HTR-8/SVneo (cell line): Measurements from ENCODE around the gene CNPY1.

ENCODE experiments used
- DNase-seq: peaks from one replicate; pipeline ENCODE4 v3.0.0; 2011; ENCODE audit warnings: low spot score, mixed read lengths; ENCODE audit not compliant: insufficient read length
- FAIRE-seq: peaks from 2 replicates; lab custom pipeline; 2011; peaks lifted over from hg19 to GRCh38; lab: Jason Lieb, UNC

CNPY1 gene

DNA sequence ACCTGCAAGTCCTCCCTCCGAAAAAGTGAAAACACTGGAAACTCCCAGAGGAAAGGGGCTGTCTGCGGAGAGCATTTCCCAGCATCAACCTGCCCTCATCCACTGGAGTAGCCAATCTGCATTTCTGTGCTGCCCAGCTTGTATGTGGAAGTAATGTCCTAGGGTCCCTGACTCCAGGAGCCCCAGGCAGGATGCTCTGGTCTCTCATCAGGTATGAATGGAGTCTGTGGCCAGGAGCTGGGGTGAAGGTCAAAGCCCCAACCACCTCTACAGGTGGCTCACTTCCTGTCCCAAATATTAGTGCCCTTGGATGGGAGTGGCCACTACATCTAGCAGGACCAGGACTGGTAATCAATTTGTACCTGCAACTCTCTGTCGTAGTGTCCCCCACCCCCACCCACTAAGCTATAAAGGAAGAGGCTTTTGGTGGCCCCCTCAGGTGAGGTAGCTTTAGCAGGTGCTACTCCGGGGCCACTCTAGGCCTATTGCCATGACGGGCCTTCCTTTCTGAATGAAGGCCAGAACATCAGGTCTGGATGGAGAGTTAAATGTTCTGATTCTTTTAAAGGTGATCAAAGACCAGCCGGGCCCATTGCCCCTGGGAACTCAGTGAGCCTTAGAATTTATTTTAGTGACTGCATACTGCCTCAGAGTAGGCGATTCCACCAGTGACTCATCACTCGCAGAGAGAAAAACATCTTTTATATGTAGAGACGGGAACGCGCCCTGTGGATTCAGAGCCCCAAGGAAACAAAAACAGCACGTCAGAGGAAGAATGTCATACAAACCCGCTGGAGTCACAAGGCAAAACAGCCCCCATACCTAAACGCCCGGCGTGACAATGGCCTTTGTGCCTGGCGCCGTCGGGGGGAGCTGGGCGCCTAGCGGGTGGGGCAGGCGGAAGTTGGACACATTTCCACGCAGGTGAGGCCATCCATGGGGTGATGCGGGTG is 75.4 kb downstream of the CNPY1 start:
- DNase-seq (no peak), FAIRE-seq (no peak)

DNA sequence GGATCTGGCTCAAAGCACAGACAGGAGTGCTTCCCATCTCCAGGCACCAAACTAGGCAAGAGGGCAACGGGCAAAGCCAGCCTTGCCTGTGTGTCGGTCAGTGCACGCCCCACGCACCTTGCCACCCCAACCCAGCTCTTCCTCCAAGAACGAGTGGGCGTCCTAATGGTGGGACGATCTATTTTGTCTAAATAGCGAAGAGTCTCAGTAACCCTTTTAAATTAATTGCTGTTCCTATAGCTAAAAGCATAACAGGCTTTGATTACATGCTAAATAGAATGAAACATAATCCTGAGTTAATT is 76.2 kb downstream of the CNPY1 start:
- FAIRE-seq (no peak), DNase-seq (no peak)

DNA sequence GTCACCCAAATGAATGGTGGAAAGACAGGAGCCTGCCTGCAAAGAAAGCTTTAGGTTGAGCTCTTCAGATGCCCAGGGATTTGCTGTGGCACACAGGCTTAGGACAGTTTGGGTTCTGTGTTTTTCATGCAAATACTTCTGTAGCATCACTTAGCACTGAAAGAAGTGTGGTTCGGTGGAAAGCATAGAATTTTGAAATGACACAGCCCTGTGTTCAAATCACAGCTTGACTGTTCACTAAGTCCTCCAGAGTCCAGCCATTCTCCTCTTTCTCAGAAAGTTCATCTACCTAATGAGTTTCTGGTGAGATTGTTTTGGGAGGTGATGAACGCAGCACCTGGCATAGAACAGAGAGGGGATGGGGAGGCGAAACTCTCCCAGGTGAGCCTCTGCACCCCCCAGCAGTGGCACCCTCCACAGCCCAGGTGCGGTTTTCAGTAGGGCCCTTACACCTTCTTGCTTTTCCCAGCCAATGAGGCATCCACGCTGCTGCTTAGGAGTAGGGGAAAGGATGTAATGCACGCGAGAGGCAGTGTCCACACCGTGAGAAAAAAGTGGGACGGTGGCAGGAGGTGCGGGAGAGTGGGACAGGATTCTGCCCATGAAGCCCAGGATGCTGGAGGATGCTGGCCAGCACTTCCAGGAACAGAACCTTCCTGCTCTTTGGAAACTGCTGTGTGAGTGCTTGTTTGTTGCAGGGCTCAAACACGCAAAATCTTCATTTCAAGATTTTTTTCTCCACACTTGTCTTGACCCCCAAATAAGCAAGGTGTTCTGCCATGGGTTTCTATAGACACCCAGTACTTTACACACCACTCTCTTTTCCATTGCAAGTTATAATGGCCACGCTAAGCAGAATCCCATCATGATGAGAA is 76.8 kb downstream of the CNPY1 start:
- no peak for DNase-seq
- no peak for FAIRE-seq

DNA sequence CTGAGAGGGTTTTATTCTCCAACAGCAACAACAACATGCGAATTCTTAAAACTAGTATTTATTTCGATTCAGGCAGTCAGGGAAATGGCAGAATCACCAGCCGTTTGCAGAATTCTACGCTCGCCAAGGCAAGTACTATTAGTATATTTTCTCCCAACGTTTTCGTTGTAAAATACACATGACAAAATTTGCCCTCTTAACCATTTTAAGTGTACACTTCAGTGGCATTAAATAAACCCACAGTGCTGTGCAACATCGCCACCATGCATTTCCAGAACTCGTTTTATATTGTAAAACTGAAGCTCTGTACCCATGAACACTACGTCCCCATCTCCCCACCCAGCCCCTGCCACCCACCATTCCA is 77.6 kb downstream of the CNPY1 start:
- FAIRE-seq: no peak
- DNase-seq: no peak

DNA sequence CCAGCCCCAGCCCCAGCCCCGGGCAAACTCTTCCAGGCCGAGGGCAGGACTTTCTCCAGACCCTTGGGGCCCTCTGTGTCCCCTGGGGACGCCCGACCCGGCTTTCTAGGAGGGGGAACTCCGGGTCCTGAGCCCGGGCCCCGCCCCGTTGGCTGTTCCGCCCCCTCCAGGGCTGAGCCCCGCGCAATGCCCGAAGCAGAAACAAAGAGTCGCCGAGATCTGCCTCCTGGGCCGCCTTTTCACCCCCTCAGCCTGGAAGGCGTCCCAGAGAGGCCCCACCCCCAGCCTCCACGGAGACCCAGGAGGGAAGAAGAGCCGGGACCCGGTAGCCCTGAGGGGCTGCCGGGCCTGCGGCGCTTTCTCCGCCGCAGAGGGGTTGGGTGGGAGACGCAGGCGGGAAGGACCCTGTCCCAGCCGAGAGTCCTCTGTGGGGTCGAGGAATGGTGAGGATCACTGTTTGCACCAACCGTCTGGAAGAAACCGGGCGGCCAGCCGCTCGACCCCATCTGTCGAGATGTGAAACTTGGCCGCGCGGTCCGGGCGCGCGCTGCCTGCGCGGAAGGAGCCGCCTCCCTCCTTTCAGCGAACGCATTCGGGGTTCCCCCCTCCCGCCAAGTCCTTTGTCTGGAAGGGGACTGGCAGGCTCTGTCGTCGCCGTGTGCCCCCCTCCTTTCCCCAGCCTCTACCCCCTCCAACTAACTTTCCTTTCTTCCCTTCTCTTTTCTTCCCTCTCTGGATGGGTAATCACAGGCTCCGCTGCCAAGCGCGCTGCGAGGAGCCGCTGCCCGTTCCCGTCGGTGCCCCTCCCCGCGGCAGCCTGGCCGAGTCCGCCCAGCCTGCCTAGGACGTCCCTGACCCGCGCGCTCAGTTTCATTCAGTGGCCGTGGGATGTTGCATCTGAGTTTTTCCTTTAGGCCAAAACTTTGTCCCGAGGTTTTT is 78.2 kb downstream of the CNPY1 start:
- DNase-seq: no peak

DNA sequence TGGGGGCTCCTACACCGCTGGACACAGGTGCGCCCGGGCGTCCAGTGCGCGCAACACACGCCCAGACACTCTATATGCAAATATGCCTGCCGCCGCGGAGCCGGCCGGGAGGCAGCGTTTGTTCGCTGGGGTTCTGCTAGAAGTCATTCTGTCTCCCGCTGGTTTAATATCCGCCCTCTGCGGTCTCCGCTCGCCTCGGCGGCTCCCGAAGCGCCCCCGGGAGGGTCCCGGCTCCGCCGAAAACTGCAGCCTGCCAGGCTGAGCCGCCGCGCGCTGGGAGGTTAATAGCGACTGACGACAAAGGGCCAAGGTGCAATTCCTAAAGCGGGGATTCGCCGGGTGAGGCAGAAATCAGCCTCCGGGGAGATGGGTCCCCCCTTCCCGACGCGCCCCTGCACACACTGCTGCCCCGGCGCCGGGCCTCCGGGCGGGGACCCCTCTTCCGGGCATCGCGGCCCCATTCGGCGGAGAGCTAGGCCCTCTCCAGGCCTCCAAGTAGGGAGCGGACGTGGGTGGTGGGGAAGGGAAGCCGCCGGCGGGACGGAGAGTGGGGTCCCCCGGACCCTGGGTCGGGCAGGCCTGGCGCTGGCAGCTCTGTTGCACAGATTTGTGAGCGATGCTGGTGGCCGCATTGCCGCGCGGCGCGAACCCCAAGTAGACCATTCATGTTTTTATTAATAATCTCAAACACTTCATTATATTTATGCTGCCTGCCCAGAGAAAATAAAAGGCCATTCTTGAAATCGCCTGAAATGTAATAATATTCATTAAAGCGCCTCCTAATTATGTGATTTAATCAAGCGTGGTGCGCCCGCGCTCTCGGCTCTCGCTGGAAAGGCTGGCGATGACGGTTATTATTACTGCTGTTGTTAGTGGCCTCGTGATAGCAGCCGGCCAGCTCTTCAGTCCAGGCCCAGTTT is 79.3 kb downstream of the CNPY1 start:
- DNase-seq (no peak), FAIRE-seq (no peak)

More for the DNA sequence above, 78.2 kb downstream of the CNPY1 start:
- no peak for FAIRE-seq

DNA sequence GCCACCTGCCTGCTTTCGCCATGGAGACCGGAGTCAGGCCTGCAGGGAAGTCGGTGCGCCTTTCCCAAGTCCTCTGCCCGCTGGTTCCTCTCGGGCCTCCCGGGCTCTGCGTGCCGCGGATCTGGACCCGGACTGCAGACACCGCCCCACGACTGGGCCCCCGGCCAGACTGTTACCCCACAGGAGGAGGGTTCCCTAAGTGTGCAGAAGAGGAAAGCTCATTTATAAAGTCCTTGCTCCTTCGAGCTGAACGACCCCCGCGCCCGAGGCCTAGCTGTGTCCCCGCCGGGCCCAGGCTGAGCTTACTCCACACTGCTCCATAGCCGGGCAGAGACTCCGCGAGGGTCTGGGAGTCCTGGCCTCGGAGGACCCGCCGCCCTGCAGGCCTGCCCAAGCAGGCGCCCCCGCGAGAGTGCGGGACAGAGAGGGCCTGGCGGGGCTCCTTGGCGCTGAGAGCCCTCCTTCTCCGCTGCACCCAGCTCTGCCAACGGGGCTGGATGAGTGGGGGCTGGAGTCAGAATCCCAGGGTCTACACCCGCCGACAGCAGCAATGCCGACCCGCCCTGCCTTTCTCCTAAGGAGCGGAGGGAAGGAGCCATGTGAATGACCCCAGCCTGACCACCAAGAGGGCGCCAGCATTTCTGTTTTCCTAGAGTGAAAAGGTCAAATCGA is 80.1 kb downstream of the CNPY1 start:
- DNase-seq (no peak), FAIRE-seq (no peak)

DNA sequence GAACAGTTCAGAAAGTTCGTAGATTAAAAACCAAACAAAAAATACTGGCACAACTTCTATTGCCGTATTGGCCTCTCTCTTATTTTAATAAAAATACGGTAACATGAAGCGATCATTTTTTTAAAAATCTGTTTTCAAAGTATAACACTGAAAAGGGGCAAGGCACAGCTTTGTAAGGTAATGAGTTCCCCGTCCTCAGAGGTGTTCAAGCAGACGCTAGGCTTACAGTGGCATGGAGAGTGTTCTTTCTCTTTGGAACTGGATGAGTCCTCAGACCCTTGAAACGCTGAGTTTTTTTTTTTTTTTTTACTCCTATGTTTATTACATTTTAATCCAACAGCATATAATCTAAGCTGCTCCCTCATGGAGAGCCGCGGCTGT is 80.6 kb downstream of the CNPY1 start:
- DNase-seq (no peak), FAIRE-seq (no peak)

DNA sequence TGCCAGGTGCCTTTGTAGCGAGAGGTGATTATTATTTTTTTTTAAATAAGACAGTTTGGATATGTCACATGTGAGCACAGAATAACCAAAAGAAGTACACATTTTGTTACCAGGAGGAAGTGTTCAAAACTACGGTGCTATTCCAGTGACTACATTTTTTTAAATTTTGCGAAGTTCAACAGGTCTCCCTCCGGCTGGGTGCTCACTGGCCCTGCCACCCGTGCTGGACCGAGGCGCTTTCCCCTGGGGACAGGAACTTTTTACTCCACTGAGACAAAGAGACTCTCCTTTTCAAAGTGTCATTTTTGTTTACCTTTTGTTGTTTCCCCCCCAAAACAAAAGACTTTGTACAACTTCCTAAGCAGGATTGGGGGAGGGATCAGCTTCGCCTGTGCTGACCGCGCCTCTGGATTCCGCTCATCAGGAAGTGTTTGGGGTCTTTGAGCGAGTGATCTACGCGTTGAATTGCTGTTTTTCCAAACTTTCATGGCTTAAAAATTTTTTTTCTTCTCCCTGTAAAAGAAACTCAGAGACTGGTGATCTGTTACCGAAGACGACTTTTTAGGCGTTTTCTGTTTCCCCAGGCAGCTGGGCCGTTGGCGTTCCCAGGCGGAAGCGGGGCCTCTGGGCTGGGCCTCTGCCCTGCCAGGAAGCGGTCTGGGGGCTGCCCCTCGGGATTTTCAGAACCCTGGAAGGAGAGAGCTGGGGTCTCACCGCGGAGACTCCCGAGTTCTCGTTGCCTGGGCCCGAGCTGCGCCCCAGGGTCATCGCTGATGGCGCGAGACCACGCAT is 81.2 kb downstream of the CNPY1 start:
- FAIRE-seq (no peak), DNase-seq (no peak)

DNA sequence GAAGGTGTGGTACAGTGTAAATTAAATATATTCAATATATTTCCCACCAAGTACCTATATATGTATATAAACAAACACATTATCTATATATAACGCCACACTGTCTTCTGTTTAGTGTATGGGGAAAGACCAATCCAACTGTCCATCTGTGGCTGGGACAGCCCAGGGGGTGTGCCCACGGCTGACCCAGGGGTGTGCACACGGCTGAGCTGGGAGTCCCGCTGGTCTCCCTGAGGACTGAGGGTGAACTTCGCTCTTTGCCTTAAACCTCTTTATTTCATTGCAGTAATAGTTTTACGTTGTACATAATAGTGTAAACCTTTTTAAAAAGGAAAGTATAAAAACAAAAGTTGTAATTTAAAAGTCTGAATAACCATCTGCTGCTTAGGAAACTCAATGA is 82.2 kb downstream of the CNPY1 start:
- no peak for FAIRE-seq

DNA sequence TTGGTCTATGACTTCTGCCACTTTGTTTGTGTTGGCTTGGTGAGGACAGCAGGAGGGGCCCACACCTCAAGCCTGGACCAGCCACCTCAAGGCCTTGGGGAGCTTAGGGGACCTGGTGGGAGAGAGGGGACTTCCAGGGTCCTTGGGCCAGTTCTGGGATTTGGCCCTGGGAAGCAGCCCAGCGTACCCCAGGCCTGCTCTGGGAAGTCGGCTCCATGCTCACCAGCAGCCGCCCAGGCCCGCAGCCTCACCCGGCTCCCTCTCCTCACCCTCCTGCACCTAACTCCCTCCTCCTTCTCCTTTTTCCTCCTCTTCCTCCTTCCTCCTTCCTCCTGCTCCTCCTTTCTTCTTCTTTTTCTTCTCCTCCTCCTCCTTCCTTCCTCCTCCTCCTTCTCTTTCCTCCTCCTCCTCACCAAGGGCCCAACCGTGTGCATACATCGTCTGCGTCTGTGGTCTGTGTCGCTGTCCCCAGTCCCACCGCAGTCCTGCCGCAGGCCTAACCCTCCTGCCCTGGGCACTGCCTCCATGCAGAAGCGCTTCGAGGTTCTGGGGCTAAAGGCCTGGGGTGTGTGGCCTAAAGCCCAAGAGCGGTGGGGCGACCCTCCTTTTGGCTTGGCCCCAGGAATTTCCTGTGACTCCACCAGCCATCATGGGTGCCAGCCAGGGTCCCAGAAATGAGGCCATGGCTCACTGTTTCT is 83.1 kb downstream of the CNPY1 start:
- FAIRE-seq (no peak), DNase-seq (no peak)

More for the DNA sequence above, 82.2 kb downstream of the CNPY1 start:
- no peak for DNase-seq

DNA sequence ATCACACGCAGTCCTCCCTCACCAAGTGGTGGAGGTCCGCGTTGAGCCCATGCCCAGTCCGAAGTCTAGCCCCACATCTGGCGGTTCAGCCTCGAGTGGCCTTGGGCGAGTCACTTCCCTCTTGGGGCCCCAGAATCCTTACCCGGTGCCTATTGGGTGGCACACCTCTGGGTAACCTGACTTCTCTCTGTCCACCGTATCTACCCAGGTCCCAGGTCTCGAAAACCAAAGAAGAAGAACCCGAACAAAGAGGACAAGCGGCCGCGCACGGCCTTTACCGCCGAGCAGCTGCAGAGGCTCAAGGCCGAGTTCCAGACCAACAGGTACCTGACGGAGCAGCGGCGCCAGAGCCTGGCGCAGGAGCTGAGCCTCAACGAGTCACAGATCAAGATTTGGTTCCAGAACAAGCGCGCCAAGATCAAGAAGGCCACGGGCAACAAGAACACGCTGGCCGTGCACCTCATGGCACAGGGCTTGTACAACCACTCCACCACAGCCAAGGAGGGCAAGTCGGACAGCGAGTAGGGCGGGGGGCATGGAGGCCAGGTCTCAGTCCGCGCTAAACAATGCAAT is 84.1 kb downstream of the CNPY1 start:
- FAIRE-seq: no peak

DNA sequence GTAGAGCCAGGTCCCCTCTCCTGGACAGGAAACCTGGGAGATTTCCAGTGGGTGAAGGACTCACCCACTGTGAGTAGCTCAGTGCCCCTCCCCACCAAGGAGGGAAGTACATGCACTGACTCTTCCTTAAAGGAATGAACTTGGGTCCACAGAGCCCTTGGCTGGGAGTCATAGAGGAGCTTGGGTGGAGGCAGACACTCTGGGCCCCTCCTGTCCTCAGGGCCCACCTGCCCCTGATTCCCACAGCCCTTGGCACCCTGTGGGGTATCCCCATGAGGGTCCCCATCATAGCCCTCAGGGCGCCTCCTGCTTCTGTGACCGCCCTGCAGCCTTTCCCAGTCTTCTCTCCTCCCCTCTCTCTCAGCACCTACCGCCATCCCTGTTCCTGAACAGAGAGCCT is 84.7 kb downstream of the CNPY1 start:
- FAIRE-seq (no peak), DNase-seq (no peak)

More for the DNA sequence above, 84.1 kb downstream of the CNPY1 start:
- DNase-seq: no peak

DNA sequence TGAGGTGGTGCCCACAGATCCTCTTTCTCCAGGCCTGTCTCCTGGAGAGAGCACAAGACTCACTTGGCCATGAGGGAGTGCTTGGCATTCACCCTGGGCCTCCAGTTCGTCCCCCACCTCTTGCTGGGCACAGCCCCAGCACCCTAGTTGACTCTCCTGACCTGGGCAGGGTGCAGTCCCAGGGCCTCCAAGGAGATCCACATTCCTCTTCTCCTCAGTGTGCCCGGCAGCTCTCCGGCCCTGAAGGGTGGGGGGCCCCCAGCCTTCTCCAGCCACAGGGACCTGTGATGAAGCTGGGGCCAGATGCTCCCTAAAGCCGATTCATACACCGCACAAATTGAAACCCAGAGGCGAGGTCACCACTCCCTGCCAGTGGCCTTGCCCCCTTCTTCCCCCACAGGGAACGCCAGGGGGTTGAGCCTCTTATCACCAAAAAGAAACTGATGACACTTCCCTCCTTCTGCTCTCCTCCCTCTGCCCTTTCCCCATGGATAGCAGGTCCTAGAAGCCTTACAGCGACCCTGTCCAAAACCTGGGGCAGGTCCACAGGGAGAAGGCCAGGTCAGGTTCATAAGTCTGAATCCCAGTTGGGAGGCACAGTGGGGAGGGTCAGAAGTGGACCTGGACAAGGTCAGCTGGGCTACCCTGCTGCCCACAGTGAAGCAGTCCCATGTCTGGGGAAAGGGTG is 85.3 kb downstream of the CNPY1 start:
- DNase-seq (no peak), FAIRE-seq (no peak)

DNA sequence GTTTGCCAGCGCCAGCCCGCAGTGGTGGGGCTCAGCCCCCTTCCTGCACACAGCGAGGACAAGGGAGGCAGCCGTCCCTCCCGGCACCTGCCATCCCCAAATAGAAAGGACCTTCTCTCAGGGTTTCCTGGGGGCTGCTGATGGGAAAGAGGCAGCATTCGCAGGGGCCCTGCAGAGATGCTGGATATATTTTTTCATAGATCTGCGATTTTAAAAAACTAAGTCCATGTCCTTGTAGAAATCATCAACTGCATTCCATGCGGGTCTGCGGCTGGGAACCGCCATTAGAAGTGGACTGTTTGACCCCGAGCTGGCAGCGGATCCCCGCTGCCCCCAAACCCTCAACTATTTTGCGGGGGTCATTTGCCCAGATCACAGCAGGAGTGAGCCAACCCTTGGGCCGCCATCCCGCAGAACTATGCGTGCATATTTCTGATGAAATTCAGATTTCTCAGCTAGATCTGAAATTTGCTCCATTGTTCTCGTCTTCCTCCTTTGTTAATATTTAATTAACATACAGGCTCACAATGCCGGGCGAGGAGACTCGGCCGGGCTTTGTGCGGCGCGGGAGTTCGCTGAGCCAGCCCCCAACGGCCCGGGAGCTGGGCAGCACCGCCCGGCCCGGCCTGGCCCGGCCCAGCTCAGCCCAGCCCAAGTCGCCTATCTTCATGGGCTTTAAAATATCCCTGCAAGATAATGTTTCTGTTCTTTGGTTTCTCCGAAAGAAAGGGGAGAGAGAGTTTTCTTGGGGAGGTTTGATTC is 86.5 kb downstream of the CNPY1 start:
- FAIRE-seq: no peak
- DNase-seq: no peak
